GM21619 (cell line): Measurements from ENCODE around the gene ENTPD2.

Experiments used
- ATAC-seq: cut with Tn5 transposase; IDR thresholded peaks from one replicate; pipeline ENCODE4 v1.9.1; 2021; ENCODE audit not compliant: unreplicated experiment

The ENTPD2 gene

GRCh38 chr9:137053944-137054931 is at the start of gene ENTPD2:
Gene ENTPD2 (minus strand): TSS chr9:137054061. CDS start chr9:137053997, 64 bp downstream.
- ATAC-seq = no peak

DNA sequence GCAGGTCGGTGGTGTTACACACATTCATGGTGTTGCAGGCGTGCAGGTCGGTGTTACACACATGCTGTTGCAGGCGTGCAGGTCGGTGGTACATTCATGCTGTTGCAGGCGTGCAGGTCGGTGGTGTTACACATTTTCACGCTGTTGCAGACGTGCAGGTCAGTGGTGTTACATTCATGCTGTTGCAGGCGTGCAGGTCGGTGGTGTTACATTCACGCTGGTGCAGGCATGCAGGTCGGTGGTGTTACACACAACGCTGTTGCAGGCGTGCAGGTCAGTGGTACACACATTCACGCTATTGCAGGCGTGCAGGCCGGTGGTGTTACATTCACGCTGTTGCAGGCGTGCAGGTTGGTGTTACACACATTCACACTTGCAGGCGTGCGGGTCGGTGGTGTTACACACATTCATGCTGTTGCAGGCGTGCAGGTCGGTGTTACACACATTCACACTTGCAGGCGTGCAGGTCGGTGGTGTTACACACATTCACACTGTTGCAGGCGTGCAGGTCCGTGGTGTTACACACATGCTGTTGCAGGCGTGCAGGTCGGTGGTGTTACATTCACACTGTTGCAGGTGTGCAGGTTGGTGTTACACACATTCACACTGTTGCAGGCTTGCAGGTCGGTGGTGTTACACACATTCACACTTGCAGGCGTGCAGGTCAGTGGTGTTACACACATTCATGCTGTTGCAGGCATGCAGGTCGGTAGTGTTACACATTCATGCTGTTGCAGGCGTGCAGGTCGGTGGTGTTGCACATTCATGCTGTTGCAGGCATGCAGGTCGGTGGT is 49.5 kb upstream of the ENTPD2 start:
- ATAC-seq = no peak

DNA sequence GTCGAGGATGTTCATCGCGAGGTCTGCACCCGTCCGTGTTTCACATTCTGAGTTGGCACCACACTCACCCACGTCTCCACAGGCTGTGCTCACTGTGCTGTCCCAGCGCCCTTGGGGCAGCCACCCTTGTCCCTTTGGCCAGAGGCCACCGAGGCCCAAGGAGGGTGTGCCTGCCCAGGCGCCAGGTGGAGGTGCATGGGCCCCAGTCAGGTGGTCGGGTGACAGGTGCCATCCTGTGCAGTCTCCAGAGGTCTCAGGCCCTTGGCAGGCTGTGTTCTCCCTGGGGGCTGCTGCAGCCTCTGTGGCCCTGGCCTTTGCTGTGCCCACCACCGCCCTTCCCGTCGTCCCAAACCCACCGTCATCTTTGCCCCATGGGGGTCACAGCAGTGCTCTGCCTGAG is 45.4 kb upstream of the ENTPD2 start:
- no peak for ATAC-seq

- no peak for ATAC-seq
These were observed 44.1 kb upstream of the ENTPD2 start for GRCh38 chr9:137097761-137098462.

GRCh38 chr9:137096785-137097546 is 43.1 kb upstream of the ENTPD2 start:
- no peak for ATAC-seq

GRCh38 chr9:137095664-137096517 is 42.0 kb upstream of the ENTPD2 start:
- peak; percentile 80 for ATAC-seq

DNA sequence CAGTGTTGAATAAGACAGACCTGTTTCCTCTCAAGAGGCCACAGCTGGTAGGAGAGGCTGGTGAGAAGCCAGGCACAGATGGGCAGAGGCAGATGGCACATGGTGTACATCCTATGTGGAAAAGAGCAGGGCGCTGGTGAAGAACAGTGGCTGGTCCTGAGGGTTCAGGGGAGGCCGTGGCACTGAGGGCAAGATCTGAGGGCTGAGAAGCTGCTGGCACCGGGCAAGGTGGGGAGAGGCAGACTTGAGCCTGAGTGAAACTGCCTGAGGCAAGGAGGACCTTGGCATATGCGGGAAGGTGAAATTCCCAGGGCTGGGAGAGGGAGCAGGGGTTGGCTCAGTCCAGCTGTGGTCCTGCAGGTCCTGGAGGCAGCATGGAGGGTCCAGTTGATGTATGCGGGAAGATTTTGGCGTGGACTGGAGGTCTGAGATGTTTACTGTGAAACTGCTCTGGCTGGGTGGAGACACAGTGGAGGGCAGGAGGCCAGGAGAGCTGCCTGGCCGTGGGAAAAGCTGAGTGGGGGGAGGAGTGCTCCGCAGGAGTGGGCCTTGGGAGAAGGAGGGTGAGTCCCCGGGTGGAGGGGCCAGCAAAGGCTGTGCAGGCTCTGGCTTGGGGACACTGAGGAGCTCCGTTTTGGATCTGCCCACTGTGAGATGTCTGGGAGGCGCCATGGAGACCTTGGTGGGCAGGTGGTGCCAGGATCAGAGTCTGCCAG is 35.5 kb upstream of the ENTPD2 start:
- ATAC-seq = no peak

DNA sequence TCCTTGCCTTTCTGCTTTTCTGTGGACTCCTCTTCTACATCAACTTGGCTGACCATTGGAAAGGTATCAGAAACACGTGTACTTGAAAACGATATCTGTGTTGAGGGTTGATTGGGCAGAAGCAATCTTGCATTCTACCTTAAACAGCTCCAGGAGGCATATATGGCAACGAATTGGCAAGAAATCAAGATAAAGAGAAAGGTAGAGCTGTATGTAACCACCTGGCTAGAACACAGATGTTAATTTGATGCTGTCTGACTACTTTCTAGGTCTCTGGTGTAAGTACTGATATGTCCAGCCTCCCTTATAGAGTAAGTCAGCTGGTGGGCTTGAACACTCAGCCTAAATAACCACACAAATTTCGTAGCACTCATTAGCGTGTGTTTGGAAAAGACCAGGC is 34.3 kb upstream of the ENTPD2 start:
- ATAC-seq = no peak

DNA sequence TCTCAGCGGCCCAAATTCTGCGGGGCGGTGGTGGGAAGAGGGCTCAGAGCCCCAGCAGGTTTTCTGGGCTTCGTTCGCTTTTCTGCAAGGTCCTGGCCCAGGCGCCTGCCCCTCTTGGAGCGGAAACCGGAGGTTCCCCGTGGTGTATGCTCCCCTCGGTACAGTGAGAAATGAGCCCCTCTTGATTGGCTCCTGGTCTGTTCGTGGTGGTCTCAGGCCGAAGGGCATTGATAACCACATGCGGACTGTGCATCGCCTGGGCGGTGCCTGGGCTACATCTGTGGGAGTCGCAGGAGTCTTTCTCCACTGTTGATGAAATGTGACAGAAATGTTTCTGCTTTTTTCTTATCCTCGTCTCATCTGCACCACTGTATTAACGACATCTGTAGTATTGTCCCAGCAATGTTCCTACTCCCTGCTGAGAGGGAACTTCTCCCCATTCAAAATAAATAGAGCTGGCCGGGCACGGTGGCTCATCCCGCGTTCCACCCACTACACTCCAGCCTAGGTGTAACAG is 33.6 kb upstream of the ENTPD2 start:
- no peak for ATAC-seq

DNA sequence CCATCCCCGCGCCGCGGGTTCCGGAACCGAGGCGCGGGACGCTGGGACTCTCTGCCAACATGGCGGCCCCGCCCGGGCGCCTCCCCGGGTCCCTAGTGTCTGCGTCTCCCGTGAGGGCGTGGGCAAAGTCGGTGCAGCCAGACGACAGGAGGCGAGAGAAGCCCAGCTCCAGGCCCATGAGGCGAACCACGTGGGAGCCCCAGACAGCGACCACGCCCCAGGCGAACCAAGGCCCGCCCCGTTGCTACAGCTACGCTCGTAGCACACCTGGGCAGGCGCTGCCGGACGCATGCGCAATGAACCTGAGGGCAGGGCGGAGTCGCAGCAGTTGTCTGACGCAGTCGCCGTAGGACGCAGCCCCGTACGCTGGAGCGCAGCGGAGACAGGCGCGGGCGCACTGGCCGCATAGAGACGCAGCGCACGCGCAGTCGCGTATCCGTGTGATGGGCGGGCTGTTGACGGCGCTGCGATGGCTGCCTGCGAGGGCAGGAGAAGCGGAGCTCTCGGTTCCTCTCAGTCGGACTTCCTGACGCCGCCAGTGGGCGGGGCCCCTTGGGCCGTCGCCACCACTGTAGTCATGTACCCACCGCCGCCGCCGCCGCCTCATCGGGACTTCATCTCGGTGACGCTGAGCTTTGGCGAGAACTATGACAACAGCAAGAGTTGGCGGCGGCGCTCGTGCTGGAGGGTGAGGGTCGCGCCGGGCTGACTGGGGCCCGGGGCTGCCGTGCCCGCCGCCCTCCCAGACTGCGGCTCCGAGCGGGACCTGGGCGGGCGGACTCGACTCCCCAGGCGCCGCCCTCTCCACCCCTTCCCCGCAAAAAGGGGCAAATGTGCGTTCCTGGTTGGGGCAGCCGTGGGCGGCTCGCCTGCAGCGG is 32.9 kb upstream of the ENTPD2 start, which contains the start of gene MAN1B1:
TSS of gene MAN1B1 (plus strand) at position 455 of the 878 bp plus-strand sequence. CDS start at position 470, 15 bp downstream.
- ATAC-seq = peak; percentile 80

DNA sequence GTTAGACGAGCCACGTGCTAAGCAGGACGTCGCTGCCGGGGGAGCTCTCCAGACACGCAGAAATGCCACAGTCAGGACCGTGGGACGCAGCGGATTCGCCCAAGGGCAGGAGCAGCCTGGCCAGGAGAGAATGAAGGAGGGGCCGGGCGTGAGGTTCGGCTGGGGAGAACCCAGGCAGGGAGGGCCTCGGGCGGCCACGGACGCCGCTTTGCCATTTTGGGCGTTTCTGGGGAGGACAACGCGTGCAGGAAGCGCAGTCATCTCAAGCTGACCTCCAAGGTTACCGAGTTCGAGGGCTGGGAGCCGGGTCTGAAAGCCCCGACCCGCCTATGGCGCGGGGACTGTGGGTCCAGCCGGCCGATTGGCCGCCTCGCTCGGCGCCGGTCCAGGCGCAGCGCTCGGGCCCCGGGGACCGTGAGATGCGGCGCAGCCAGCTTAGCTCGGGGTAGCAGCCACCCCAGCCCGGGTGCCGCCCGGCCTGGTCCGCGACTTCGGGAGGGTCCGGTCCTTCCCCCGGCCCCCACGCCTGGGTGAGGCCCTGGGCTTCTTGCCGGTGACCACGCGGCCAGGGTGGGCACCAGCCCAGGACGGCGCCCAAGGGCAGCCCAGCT is 32.2 kb upstream of the ENTPD2 start:
- peak; percentile 9 for ATAC-seq

GRCh38 chr9:137084526-137084925 is 30.7 kb upstream of the ENTPD2 start:
- no peak for ATAC-seq

DNA sequence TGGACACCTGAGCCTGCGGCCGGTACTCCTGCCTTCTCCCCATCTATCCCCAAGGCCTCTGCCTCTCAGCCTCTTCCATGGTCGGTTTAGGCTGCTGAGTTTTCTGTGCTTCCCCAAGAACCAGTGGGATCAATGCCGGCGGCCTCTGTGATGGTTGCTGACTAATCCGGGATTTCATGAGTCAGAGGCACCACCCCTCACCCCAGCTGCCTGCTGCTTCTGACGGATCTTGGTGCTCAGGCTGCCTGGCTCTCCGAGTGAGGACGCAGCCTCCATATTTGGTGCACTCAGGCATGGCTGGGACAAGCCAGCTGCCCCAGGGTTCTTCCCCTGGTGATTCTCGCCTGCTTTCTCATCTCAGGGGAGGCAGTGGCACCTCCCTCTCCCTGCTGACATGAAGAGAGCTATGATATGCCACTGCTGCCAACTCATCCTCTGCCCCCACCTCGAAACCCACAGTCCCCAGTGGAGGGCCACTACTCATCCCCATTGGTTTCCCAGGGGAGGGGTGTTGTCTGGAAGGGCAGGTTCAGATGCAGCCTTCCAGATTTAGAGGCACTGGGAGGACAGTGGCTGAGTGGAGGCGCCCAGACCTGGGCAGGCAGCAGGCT is 29.6 kb upstream of the ENTPD2 start:
- ATAC-seq = no peak

DNA sequence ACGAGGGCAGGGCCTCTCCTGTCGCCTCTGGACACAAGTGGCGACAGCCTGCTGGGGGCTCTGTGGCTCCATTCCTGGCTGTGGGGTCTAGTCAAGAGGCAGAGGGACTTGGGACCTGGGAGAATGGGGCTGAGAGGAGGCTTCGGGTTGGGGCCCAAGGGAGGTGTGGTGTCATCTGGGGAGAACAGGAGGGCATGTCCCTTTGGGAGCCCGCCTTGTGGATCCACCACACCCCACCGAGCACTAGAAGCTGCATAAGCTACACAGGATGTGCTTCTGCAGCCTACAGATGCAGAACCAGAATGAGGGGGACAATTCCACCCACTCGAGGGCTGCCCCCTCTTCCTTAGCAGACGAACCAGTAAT is 29.0 kb upstream of the ENTPD2 start:
- no peak for ATAC-seq

DNA sequence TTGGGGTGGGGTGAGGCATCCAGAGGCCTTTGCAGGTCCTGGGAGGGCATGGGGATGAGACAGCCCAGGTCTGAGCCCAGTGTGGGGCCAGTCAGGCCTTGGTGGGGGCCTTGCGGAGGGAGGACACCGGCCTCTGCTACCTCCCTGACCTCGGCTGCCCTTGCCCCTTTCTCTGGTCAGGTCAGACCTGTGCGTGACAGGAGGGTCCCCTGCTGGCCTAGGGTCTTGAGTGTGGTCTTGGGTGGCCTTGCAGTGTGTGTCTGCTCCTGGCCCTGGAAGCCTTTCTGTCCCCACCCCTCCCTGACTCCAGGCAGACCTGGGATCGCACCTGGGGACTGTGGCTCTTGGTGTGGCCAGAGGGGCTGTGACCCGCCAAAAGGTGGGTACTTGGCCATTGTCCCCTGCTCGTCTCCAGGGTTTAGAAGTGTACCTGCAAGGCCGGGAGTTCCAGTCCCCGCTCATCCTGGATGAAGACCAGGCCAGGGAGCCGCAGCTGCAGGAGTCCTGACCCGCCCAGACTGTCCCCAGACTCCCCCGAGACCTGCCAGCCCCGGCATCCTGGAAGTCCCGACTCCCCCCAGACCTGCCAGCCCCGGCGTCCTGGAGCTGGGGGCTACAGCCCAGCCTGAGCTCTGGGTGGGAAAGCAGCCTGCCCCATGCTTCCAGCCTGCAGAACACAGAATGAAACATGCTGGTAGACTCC is 28.5 kb upstream of the ENTPD2 start:
- no peak for ATAC-seq
